Measurements from ENCODE around the gene IQSEC1. TPM values are rescaled to one million over a fixed set of nuclear protein-coding genes. Genes with fewer than 3 reads are reported as not detected.

The IQSEC1 gene
- total and polyA plus RNA-seq, 7 donors, result 2.5 to 39.1 (median 23.9) TPM

GRCh38 chr3:12946251-12946648 lies 127.0 kb downstream of the IQSEC1 start:
- DNase-seq, result no peak
- Histone ChIP-seq H3K27ac (no peak overlapping the region), H3K27me3 (no peaks in the 10 kb centered on the region), H3K4me1 (peaks cover 0 to 58% (median 43%) of the 10 kb centered on the region in 4 donors), H3K36me3 (peaks cover 0 to 7% (median 5%) of the 10 kb centered on the region in 4 donors), H3K9me3 (no peaks in the 10 kb centered on the region), H3K4me3 (no peak overlapping the region)
- intact Hi-C loops (cut with DNase I), result no loop called here
- TF ChIP-seq POLR2A (IDR thresholded peaks at IDR 0.05) (no peak), CTCF (IDR thresholded peaks at IDR 0.05) (no peak), EP300 (IDR thresholded peaks at IDR 0.05) (no peak), POLR2AphosphoS5 (IDR thresholded peaks at IDR 0.05) (no peak)
- WGBS, 2 donors, result 85 to 91% methylated on average over 6 of the region's 6 CpGs

- peaks cover 5 to 21% (median 10%) of the 10 kb centered on the region in 4 donors for H3K36me3 ChIP-seq
- intact Hi-C loops (cut with DNase I), result no loop called here
- H3K9me3 ChIP-seq, result no peaks in the 10 kb centered on the region
- no peak for TF ChIP-seq POLR2AphosphoS5 (IDR thresholded peaks at IDR 0.05)
- no peaks in the 10 kb centered on the region for H3K27me3 ChIP-seq
- no peak for DNase-seq
- WGBS, 2 donors, result 89 to 91% methylated on average over 6 of the region's 6 CpGs
- H3K27ac ChIP-seq, result no peak overlapping the region
- H3K4me3 ChIP-seq, result no peak overlapping the region
- H3K4me1 ChIP-seq, result peaks cover 0 to 53% (median 45%) of the 10 kb centered on the region in 4 donors
Observed at GRCh38 chr3:12944849-12945248, 128.4 kb downstream of the IQSEC1 start.

- H3K4me1 ChIP-seq, result peaks cover 0 to 52% (median 42%) of the 10 kb centered on the region in 4 donors
- intact Hi-C loops (cut with DNase I), result no loop called here
- no peaks in the 10 kb centered on the region for H3K27me3 ChIP-seq
- TF ChIP-seq CTCF (IDR thresholded peaks at IDR 0.05), result no peak
- no peak for TF ChIP-seq EP300 (IDR thresholded peaks at IDR 0.05)
- TF ChIP-seq POLR2A (IDR thresholded peaks at IDR 0.05), result no peak
- no peak for TF ChIP-seq POLR2AphosphoS5 (IDR thresholded peaks at IDR 0.05)
- no peaks in the 10 kb centered on the region for H3K9me3 ChIP-seq
- H3K27ac ChIP-seq, result no peak overlapping the region
- DNase-seq, result no peak
- WGBS, 2 donors, result 82 to 85% methylated on average over 15 of the region's 15 CpGs
- H3K4me3 ChIP-seq, result no peak overlapping the region
- H3K36me3 ChIP-seq, result peaks cover 5 to 25% (median 10%) of the 10 kb centered on the region in 4 donors
Observed at GRCh38 chr3:12944413-12944812, 128.8 kb downstream of the IQSEC1 start.

GRCh38 chr3:12943124-12944021 lies 129.9 kb downstream of the IQSEC1 start:
- intact Hi-C loops (cut with DNase I), result no loop called here
- peaks cover 5 to 25% (median 10%) of the 10 kb centered on the region in 4 donors for H3K36me3 ChIP-seq
- no peak overlapping the region for H3K4me3 ChIP-seq
- H3K27ac ChIP-seq, result no peak overlapping the region
- no peaks in the 10 kb centered on the region for H3K27me3 ChIP-seq
- no peaks in the 10 kb centered on the region for H3K9me3 ChIP-seq
- peaks cover 0 to 52% (median 43%) of the 10 kb centered on the region in 4 donors for H3K4me1 ChIP-seq
- TF ChIP-seq CTCF (IDR thresholded peaks at IDR 0.05), result no peak
- no peak for TF ChIP-seq POLR2A (IDR thresholded peaks at IDR 0.05)
- no peak for TF ChIP-seq EP300 (IDR thresholded peaks at IDR 0.05)
- TF ChIP-seq POLR2AphosphoS5 (IDR thresholded peaks at IDR 0.05), result no peak
- WGBS, 2 donors, result 91 to 92% methylated on average over 22 of the region's 22 CpGs
- DNase-seq, result no peak

- Histone ChIP-seq H3K36me3 (peaks cover 5 to 26% (median 10%) of the 10 kb centered on the region in 4 donors), H3K9me3 (no peaks in the 10 kb centered on the region), H3K4me1 (peaks cover 0 to 44% (median 36%) of the 10 kb centered on the region in 4 donors), H3K4me3 (no peak overlapping the region), H3K27me3 (no peaks in the 10 kb centered on the region), H3K27ac (no peak overlapping the region)
- no peak for DNase-seq
- intact Hi-C loops (cut with DNase I), result no loop called here
- TF ChIP-seq CTCF (IDR thresholded peaks at IDR 0.05) (no peak), EP300 (IDR thresholded peaks at IDR 0.05) (no peak), POLR2A (IDR thresholded peaks at IDR 0.05) (no peak), POLR2AphosphoS5 (IDR thresholded peaks at IDR 0.05) (no peak)
- WGBS, 2 donors, result 96 to 97% methylated on average over 26 of the region's 26 CpGs
Observed at GRCh38 chr3:12941495-12942023, 131.7 kb downstream of the IQSEC1 start.

All from sigmoid colon (tissue), 7 donors.